ENCODE results near the gene NAALADL2. TPM values are rescaled to one million over a fixed set of nuclear protein-coding genes. Genes with fewer than 3 reads are reported as not detected.

The NAALADL2 gene
- polyA plus RNA-seq, 1 donor from 2014 or later, result 1.6 TPM

GRCh38 chr3:175679568-175679967 is 820.4 kb downstream of the NAALADL2 start:
- H3K79me2 ChIP-seq (replicated peaks; ENCODE audit: insufficient read depth, low read length), result no peaks in the 10 kb centered on the region
- no peaks in the 10 kb centered on the region for H4K20me1 ChIP-seq (ENCODE audit: insufficient read depth)
- H3K4me3 ChIP-seq (ENCODE audit: low read length), result no peak overlapping the region
- H3K4me2 ChIP-seq (ENCODE audit: low read length), result no peak overlapping the region
- no peaks in the 10 kb centered on the region for H3F3A ChIP-seq (ENCODE audit: insufficient read depth, low read length, poor library complexity, severe bottlenecking)
- TF ChIP-seq MXI1 (conservative IDR thresholded peaks at IDR 0.05; ENCODE audit: poor library complexity, severe bottlenecking) (no peak), RAD21 (conservative IDR thresholded peaks at IDR 0.05) (no peak), POLR2AphosphoS5 (IDR thresholded peaks at IDR 0.05) (no peak), CTCF (IDR thresholded peaks at IDR 0.05; ENCODE audit: poor library complexity, severe bottlenecking) (no peak), EZH2 (IDR thresholded peaks at IDR 0.05; ENCODE audit: borderline replicate concordance, insufficient read depth, low read length, poor library complexity, severe bottlenecking) (no peak), EP300 (conservative IDR thresholded peaks at IDR 0.05; ENCODE audit: poor library complexity, severe bottlenecking) (no peak)
- no peaks in the 10 kb centered on the region for H3K36me3 ChIP-seq (ENCODE audit: insufficient read depth, low read length)
- H2AFZ ChIP-seq (ENCODE audit: low read depth, low read length), result no peak overlapping the region
- no peak overlapping the region for H3K9ac ChIP-seq (ENCODE audit: low read length)
- no peak overlapping the region for H3K27ac ChIP-seq (ENCODE audit: low read length)
- H3K9me2 ChIP-seq (ENCODE audit: insufficient read depth, low read length), result no peaks in the 10 kb centered on the region
- H3K9me3 ChIP-seq (ENCODE audit: low read length), result no peaks in the 10 kb centered on the region
- no peaks in the 10 kb centered on the region for H3K27me3 ChIP-seq (ENCODE audit: insufficient read depth, low read depth, low read length)

GRCh38 chr3:175692256-175692655 is 833.1 kb downstream of the NAALADL2 start:
- Histone ChIP-seq H3K27me3 (ENCODE audit: insufficient read depth, low read depth, low read length) (no peaks in the 10 kb centered on the region), H3K36me3 (ENCODE audit: insufficient read depth, low read length) (no peaks in the 10 kb centered on the region), H3K27ac (ENCODE audit: low read length) (no peak overlapping the region), H3K4me2 (ENCODE audit: low read length) (no peak overlapping the region), H3K9me2 (ENCODE audit: insufficient read depth, low read length) (no peaks in the 10 kb centered on the region), H2AFZ (ENCODE audit: low read depth, low read length) (no peak overlapping the region), H3K9me3 (ENCODE audit: low read length) (no peaks in the 10 kb centered on the region), H4K20me1 (ENCODE audit: insufficient read depth) (no peaks in the 10 kb centered on the region), H3K9ac (ENCODE audit: low read length) (no peak overlapping the region), H3F3A (ENCODE audit: insufficient read depth, low read length, poor library complexity, severe bottlenecking) (no peaks in the 10 kb centered on the region), H3K79me2 (replicated peaks; ENCODE audit: insufficient read depth, low read length) (no peaks in the 10 kb centered on the region), H3K4me3 (ENCODE audit: low read length) (no peak overlapping the region)
- TF ChIP-seq EP300 (conservative IDR thresholded peaks at IDR 0.05; ENCODE audit: poor library complexity, severe bottlenecking), result no peak
- no peak for TF ChIP-seq REST (IDR thresholded peaks at IDR 0.05; ENCODE audit: borderline replicate concordance)
- no peak for TF ChIP-seq RAD21 (conservative IDR thresholded peaks at IDR 0.05)
- no peak for TF ChIP-seq POLR2AphosphoS5 (IDR thresholded peaks at IDR 0.05)
- no peak for TF ChIP-seq MXI1 (conservative IDR thresholded peaks at IDR 0.05; ENCODE audit: poor library complexity, severe bottlenecking)

DNA sequence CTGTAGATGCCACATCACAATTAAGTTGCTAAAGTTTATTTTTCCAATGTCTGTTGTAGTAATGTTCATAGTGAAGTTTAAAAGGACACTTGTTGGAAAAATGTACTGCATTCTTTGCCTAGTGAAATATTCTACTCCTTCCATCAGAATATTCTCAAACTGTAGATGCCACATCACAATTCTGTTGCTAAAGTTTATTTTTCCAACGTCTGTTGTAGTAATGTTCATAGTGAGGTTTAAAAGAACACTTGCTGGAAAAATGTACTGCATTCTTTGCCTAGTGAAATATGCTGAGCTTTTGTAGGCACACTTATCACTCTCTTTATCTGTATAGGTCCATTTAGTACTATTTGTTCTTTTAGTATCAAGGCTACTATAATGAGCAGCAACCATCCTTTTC is 836.1 kb downstream of the NAALADL2 start:
- TF ChIP-seq MXI1 (conservative IDR thresholded peaks at IDR 0.05; ENCODE audit: poor library complexity, severe bottlenecking) (no peak), CTCF (IDR thresholded peaks at IDR 0.05; ENCODE audit: poor library complexity, severe bottlenecking) (no peak), REST (IDR thresholded peaks at IDR 0.05; ENCODE audit: borderline replicate concordance) (no peak), EP300 (conservative IDR thresholded peaks at IDR 0.05; ENCODE audit: poor library complexity, severe bottlenecking) (no peak), POLR2AphosphoS5 (IDR thresholded peaks at IDR 0.05) (no peak), TAF1 (IDR thresholded peaks at IDR 0.05; ENCODE audit: low read depth) (no peak), RAD21 (conservative IDR thresholded peaks at IDR 0.05) (no peak), EZH2 (IDR thresholded peaks at IDR 0.05; ENCODE audit: borderline replicate concordance, insufficient read depth, low read length, poor library complexity, severe bottlenecking) (no peak), SMC3 (conservative IDR thresholded peaks at IDR 0.05; ENCODE audit: poor library complexity) (no peak)
- no peaks in the 10 kb centered on the region for H3K36me3 ChIP-seq (ENCODE audit: insufficient read depth, low read length)
- no peaks in the 10 kb centered on the region for H3F3A ChIP-seq (ENCODE audit: insufficient read depth, low read length, poor library complexity, severe bottlenecking)
- H3K4me2 ChIP-seq (ENCODE audit: low read length), result no peak overlapping the region
- no peaks in the 10 kb centered on the region for H3K9me2 ChIP-seq (ENCODE audit: insufficient read depth, low read length)
- no peaks in the 10 kb centered on the region for H3K27me3 ChIP-seq (ENCODE audit: insufficient read depth, low read depth, low read length)
- no peak overlapping the region for H2AFZ ChIP-seq (ENCODE audit: low read depth, low read length)
- no peaks in the 10 kb centered on the region for H3K9me3 ChIP-seq (ENCODE audit: low read length)
- no peak overlapping the region for H3K9ac ChIP-seq (ENCODE audit: low read length)
- no peaks in the 10 kb centered on the region for H3K79me2 ChIP-seq (replicated peaks; ENCODE audit: insufficient read depth, low read length)
- H3K27ac ChIP-seq (ENCODE audit: low read length), result no peak overlapping the region
- no peak overlapping the region for H3K4me3 ChIP-seq (ENCODE audit: low read length)
- H4K20me1 ChIP-seq (ENCODE audit: insufficient read depth), result no peaks in the 10 kb centered on the region
